NCI-H2196 treated with DMSO at 0.1 percent for 48 hours (cell line): Measurements from ENCODE around the gene NCKAP5.

Source experiments
- DNase-seq: peaks from one replicate; lab custom pipeline; 2025; ENCODE audit not compliant: unreplicated experiment; lab: John Stamatoyannopoulos, UW

Gene NCKAP5

GRCh38 chr2:133568172-133568571 is at the start of gene NCKAP5:
NCKAP5 (minus strand) TSS chr2:133568463; CDS start chr2:133517526, 50,937 bp downstream.
- DNase-seq, result no peak

GRCh38 chr2:133609664-133610063 is 41.4 kb upstream of the NCKAP5 start:
- no peak for DNase-seq

GRCh38 chr2:133608291-133608690 is 40.0 kb upstream of the NCKAP5 start:
- no peak for DNase-seq

- DNase-seq, result no peak
Observed at GRCh38 chr2:133607679-133608078, 39.4 kb upstream of the NCKAP5 start.

GRCh38 chr2:133606616-133607015 is 38.4 kb upstream of the NCKAP5 start:
- no peak for DNase-seq

- DNase-seq, result no peak
Observed at GRCh38 chr2:133605766-133606137, 37.5 kb upstream of the NCKAP5 start.

GRCh38 chr2:133605011-133605765 is 36.9 kb upstream of the NCKAP5 start:
- DNase-seq, result no peak

- DNase-seq, result no peak
Observed at GRCh38 chr2:133603109-133603508, 34.8 kb upstream of the NCKAP5 start.

- no peak for DNase-seq
Observed at GRCh38 chr2:133602538-133602937, 34.3 kb upstream of the NCKAP5 start.

- DNase-seq, result no peak
Observed at GRCh38 chr2:133600266-133600928, 32.1 kb upstream of the NCKAP5 start.

GRCh38 chr2:133599811-133600210 is 31.5 kb upstream of the NCKAP5 start:
- no peak for DNase-seq

GRCh38 chr2:133599211-133599803 is 31.0 kb upstream of the NCKAP5 start:
- DNase-seq, result no peak

- no peak for DNase-seq
Observed at GRCh38 chr2:133598769-133599168, 30.5 kb upstream of the NCKAP5 start.

GRCh38 chr2:133596701-133597393 is 28.6 kb upstream of the NCKAP5 start:
- DNase-seq, result no peak

GRCh38 chr2:133591164-133591563 is 22.9 kb upstream of the NCKAP5 start:
- DNase-seq, result peak; percentile 12

GRCh38 chr2:133589456-133589855 is 21.2 kb upstream of the NCKAP5 start:
- no peak for DNase-seq

GRCh38 chr2:133588144-133588543 is 19.9 kb upstream of the NCKAP5 start:
- DNase-seq, result no peak

- DNase-seq, result no peak
Observed at GRCh38 chr2:133586978-133587377, 18.7 kb upstream of the NCKAP5 start.

GRCh38 chr2:133581010-133581760 is 12.9 kb upstream of the NCKAP5 start:
- no peak for DNase-seq

- no peak for DNase-seq
Observed at GRCh38 chr2:133579274-133579673, 11.0 kb upstream of the NCKAP5 start.

- no peak for DNase-seq
Observed at GRCh38 chr2:133576714-133577113, 8.5 kb upstream of the NCKAP5 start.
